HG02642 (cell line): Measurements from ENCODE around the gene SCRN2.

Experiments
- ATAC-seq: cut with Tn5 transposase; IDR thresholded peaks from one replicate; pipeline ENCODE4 v1.9.1; 2021; ENCODE audit warnings: mild to moderate bottlenecking; ENCODE audit not compliant: unreplicated experiment, poor library complexity

The SCRN2 gene

GRCh38 chr17:47872019-47872650 lies 31.1 kb upstream of the SCRN2 start:
- no peak for ATAC-seq

- ATAC-seq, result no peak
Observed at GRCh38 chr17:47871048-47871447, 30.0 kb upstream of the SCRN2 start.

- ATAC-seq, result no peak
Observed at GRCh38 chr17:47870056-47870455, 29.0 kb upstream of the SCRN2 start.

GRCh38 chr17:47869114-47869513 lies 28.0 kb upstream of the SCRN2 start:
- no peak for ATAC-seq

GRCh38 chr17:47867813-47868533 lies 26.9 kb upstream of the SCRN2 start:
- no peak for ATAC-seq

GRCh38 chr17:47866941-47867340 lies 25.9 kb upstream of the SCRN2 start:
- no peak for ATAC-seq

GRCh38 chr17:47864791-47865216 lies 23.7 kb upstream of the SCRN2 start:
- no peak for ATAC-seq

GRCh38 chr17:47862621-47863440 lies 21.8 kb upstream of the SCRN2 start:
- ATAC-seq, result no peak

GRCh38 chr17:47860386-47860785 lies 19.3 kb upstream of the SCRN2 start:
- no peak for ATAC-seq

- no peak for ATAC-seq
Observed at GRCh38 chr17:47857551-47858455, 16.7 kb upstream of the SCRN2 start.

- no peak for ATAC-seq
Observed at GRCh38 chr17:47856830-47857229, 15.8 kb upstream of the SCRN2 start.

GRCh38 chr17:47855737-47856136 lies 14.7 kb upstream of the SCRN2 start:
- no peak for ATAC-seq

- ATAC-seq, result no peak
Observed at GRCh38 chr17:47853616-47854015, 12.5 kb upstream of the SCRN2 start.

GRCh38 chr17:47852113-47852949 lies 11.3 kb upstream of the SCRN2 start:
- ATAC-seq, result no peak

- no peak for ATAC-seq
Observed at GRCh38 chr17:47851764-47852112, 10.7 kb upstream of the SCRN2 start.

GRCh38 chr17:47850692-47851573 lies 9.9 kb upstream of the SCRN2 start, which contains the start of gene SP6:
SP6 (minus strand) TSS chr17:47851163; CDS start chr17:47848429, 2,734 bp downstream.
- peak; percentile 42 for ATAC-seq

- ATAC-seq, result no peak
Observed at GRCh38 chr17:47850373-47850691, 9.3 kb upstream of the SCRN2 start.

- ATAC-seq, result no peak
Observed at GRCh38 chr17:47848198-47848513, 7.1 kb upstream of the SCRN2 start.
